Tibial nerve (tissue), 4 donors: ENCODE results near the gene KIAA1614.

Source experiments
- EP300 ChIP-seq, 2 donors: sonication (generic); formaldehyde crosslinking; IDR thresholded peaks; one replicate each; pipeline ENCODE4 v1.6.1; 2017; ENCODE audit warnings: antibody characterized with exemption in 2 of 2, mild to moderate bottlenecking in 1 of 2
- POLR2A ChIP-seq, 2 donors: fragments of 450-650 bp; IDR thresholded peaks; one replicate each; pipeline ENCODE4 v1.6.1; 2017; ENCODE audit warnings: antibody characterized with exemption in 2 of 2, mild to moderate bottlenecking in 2 of 2, moderate library complexity in 2 of 2
- TF ChIP-seq, protein P1 (sequence below), 5 experiments: fragments of 200-600 bp in 3 of 5; fragments of 450-650 bp in 2 of 5; sonication (generic) in 3 of 5; IDR thresholded peaks; one replicate each; pipeline ENCODE4 v1.5.1; 2016 to 2019; ENCODE audit warnings: antibody characterized with exemption in 5 of 5, mild to moderate bottlenecking in 3 of 5, moderate library complexity in 2 of 5

GRCh38 chr1:180934563-180934962 lies 21.9 kb downstream of the KIAA1614 start:
- TF ChIP-seq POLR2A (IDR thresholded peaks at IDR 0.05): no peak
- TF ChIP-seq, protein P1, sequence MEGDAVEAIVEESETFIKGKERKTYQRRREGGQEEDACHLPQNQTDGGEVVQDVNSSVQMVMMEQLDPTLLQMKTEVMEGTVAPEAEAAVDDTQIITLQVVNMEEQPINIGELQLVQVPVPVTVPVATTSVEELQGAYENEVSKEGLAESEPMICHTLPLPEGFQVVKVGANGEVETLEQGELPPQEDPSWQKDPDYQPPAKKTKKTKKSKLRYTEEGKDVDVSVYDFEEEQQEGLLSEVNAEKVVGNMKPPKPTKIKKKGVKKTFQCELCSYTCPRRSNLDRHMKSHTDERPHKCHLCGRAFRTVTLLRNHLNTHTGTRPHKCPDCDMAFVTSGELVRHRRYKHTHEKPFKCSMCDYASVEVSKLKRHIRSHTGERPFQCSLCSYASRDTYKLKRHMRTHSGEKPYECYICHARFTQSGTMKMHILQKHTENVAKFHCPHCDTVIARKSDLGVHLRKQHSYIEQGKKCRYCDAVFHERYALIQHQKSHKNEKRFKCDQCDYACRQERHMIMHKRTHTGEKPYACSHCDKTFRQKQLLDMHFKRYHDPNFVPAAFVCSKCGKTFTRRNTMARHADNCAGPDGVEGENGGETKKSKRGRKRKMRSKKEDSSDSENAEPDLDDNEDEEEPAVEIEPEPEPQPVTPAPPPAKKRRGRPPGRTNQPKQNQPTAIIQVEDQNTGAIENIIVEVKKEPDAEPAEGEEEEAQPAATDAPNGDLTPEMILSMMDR (IDR thresholded peaks at IDR 0.05): no peak
- no peak for TF ChIP-seq EP300 (IDR thresholded peaks at IDR 0.05)
